Type B pancreatic cell (in vitro differentiated cells): ENCODE data around the gene SNX32. TPM values are rescaled to one million over a fixed set of nuclear protein-coding genes. Genes with fewer than 3 reads are reported as not detected.
A peak's percentile ranks its signal among the peaks of the same experiment; 100 is the strongest.

ENCODE experiments used
- DNase-seq: peaks from one replicate; pipeline ENCODE4 v3.0.0; 2021; ENCODE audit warnings: mixed read lengths; ENCODE audit not compliant: unreplicated experiment; ENCODE audit errors: extremely low spot score
- H3K27ac Mint-ChIP-seq: 2 replicates; pipeline ENCODE4 v1.8.0; 2021; ENCODE audit warnings: mild to moderate bottlenecking, mixed read lengths
- H3K27me3 Mint-ChIP-seq: 2 replicates; pipeline ENCODE4 v1.8.0; 2021; ENCODE audit warnings: mixed read lengths
- H3K36me3 Mint-ChIP-seq: 2 replicates; pipeline ENCODE4 v1.8.0; 2021; ENCODE audit warnings: mixed read lengths
- H3K4me1 Mint-ChIP-seq: one replicate; pipeline ENCODE4 v1.8.0; 2021; ENCODE audit warnings: mixed read lengths; ENCODE audit not compliant: unreplicated experiment
- H3K4me3 Mint-ChIP-seq: 2 replicates; pipeline ENCODE4 v1.8.0; 2021; ENCODE audit warnings: mild to moderate bottlenecking, mixed read lengths
- H3K9me3 Mint-ChIP-seq: 2 replicates; pipeline ENCODE4 v1.8.0; 2021; ENCODE audit warnings: mixed read lengths
- CTCF ChIP-seq: fragments of 200-600 bp; sonication (generic); conservative IDR thresholded peaks from 2 replicates; pipeline ENCODE4 v1.5.0; 2021; ENCODE audit warnings: antibody characterized with exemption, mild to moderate bottlenecking
- total RNA-seq: library from RNA; stranded (reverse); gene quantifications from 2 replicates; pipeline ENCODE4 v1.2.1, GENCODE V29; 2021; ENCODE audit warnings: low replicate concordance

The SNX32 gene
- total RNA-seq, 1 donor from 2014 or later: 4.2 TPM

- Mint-ChIP-seq H3K9me3 (no peaks in the 10 kb centered on the region), H3K4me1 (peaks cover 13% of the 10 kb centered on the region), H3K27ac (peak overlapping the region; percentile 53), H3K27me3 (no peaks in the 10 kb centered on the region), H3K36me3 (peaks cover 5% of the 10 kb centered on the region), H3K4me3 (no peak overlapping the region)
- no peak for DNase-seq
- TF ChIP-seq CTCF: no peak
These were observed 48.6 kb downstream of the SNX32 start for GRCh38 chr11:65882120-65883057.

DNA sequence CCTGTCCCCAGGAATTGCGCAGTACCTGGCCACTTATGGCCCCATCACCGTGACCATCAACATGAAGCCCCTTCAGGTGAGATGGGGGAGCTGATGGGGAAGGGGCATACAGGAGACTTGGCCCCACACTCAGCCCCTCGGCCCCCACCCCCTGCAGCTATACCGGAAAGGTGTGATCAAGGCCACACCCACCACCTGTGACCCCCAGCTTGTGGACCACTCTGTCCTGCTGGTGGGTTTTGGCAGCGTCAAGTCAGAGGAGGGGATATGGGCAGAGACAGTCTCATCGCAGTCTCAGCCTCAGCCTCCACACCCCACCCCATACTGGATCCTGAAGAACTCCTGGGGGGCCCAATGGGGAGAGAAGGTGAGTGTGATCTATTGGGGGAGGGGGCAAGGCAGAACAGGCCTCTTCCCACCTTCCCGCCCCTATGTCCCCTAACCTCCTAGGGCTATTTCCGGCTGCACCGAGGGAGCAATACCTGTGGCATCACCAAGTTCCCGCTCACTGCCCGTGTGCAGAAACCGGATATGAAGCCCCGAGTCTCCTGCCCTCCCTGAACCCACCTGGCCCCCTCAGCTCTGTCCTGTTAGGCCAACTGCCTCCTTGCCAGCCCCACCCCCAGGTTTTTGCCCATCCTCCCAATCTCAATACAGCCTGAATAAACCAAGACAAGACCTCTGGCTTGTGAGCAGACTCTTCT lies 49.4 kb downstream of the SNX32 start:
- no peak for TF ChIP-seq CTCF
- Mint-ChIP-seq H3K9me3 (no peaks in the 10 kb centered on the region), H3K4me3 (no peak overlapping the region), H3K4me1 (peaks cover 13% of the 10 kb centered on the region), H3K27me3 (no peaks in the 10 kb centered on the region), H3K27ac (no peak overlapping the region), H3K36me3 (peaks cover 5% of the 10 kb centered on the region)
- no peak for DNase-seq

DNA sequence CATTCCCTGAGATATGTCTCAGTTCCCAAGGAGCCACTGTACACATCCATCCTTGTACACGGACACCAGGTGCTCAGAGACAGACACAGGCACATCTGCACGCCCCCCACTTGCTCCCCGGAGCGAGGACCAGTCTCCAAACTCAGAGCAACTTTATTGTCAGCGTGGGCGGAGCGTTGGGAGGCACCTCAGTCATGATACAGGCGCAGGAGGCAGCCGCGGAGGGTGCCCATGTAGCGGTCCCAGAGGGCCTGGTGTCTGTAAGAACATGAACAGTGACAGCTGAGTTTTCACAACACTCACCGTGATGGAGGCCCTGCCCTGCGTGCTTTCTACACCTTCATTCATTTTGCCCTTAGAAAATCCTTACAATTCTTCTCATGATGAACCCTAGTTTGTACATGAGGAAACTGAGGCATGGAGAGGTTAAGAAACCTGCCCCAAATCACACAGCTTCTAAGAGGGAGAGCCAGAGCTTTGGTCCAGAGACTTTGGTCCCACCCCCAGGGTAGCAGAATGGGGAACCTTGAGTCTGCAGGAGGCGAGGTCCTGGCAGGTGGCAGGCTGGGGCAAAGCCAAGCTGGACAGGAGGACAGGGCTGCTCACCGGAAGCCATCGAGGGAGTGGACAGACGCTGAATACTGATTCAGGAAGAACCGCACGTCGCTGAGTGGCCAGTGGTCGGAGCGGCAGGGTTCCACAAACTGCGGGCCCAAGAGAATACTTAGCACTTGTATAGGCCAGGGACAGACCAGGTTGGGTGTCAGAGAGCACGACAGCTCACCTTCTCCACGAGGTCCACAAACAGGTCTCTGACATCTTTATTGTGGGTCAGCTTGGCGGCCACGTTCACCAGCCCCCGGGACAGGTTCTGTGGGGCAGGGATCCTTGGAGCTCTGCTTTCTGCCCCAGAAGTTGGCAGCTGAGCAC lies 50.3 kb downstream of the SNX32 start:
- peak overlapping the region; percentile 79 for H3K4me3 Mint-ChIP-seq
- H3K27ac Mint-ChIP-seq: peak overlapping the region; percentile 43
- peaks cover 17% of the 10 kb centered on the region for H3K4me1 Mint-ChIP-seq
- no peaks in the 10 kb centered on the region for H3K27me3 Mint-ChIP-seq
- TF ChIP-seq CTCF: no peak
- H3K9me3 Mint-ChIP-seq: no peaks in the 10 kb centered on the region
- peaks cover 5% of the 10 kb centered on the region for H3K36me3 Mint-ChIP-seq
- no peak for DNase-seq

- Mint-ChIP-seq H3K9me3 (no peaks in the 10 kb centered on the region), H3K27me3 (peaks cover 2% of the 10 kb centered on the region), H3K36me3 (peaks cover 5% of the 10 kb centered on the region), H3K4me1 (peaks cover 23% of the 10 kb centered on the region), H3K27ac (peak overlapping the region; percentile 43), H3K4me3 (peak overlapping the region; percentile 79)
- TF ChIP-seq CTCF: peak; percentile 99
- DNase-seq: no peak
These were observed 50.9 kb downstream of the SNX32 start for GRCh38 chr11:65884716-65885092.

DNA sequence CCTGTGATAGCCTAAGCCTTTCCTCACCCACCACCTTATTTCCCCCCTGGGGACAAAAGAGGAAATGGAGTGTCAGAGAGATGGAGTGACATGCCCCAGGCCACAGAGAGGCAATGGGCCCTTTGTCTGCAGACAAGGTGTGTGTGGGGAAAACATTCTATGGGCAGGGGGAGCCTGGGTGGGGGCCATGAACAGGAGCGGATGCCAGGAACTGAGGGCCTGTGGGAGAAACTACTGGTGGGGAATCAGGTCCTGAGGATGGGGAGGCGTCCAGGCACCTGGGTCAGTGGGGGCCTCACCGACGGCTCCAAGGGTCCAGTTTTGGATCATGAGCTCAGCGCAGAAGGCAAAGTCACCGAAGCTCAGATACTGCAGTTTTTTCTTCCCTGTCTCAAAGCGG lies 51.5 kb downstream of the SNX32 start:
- Mint-ChIP-seq H3K4me1 (peaks cover 28% of the 10 kb centered on the region), H3K4me3 (peak overlapping the region; percentile 20), H3K27me3 (peaks cover 7% of the 10 kb centered on the region), H3K9me3 (no peaks in the 10 kb centered on the region), H3K27ac (no peak overlapping the region), H3K36me3 (peaks cover 5% of the 10 kb centered on the region)
- no peak for DNase-seq
- no peak for TF ChIP-seq CTCF
